ENCODE measurements around the gene KCNQ2. TPM values are rescaled to one million over a fixed set of nuclear protein-coding genes. Genes with fewer than 3 reads are reported as not detected.

Gene KCNQ2
- total RNA-seq, 1 experiment from 2014 or later = not detected

DNA sequence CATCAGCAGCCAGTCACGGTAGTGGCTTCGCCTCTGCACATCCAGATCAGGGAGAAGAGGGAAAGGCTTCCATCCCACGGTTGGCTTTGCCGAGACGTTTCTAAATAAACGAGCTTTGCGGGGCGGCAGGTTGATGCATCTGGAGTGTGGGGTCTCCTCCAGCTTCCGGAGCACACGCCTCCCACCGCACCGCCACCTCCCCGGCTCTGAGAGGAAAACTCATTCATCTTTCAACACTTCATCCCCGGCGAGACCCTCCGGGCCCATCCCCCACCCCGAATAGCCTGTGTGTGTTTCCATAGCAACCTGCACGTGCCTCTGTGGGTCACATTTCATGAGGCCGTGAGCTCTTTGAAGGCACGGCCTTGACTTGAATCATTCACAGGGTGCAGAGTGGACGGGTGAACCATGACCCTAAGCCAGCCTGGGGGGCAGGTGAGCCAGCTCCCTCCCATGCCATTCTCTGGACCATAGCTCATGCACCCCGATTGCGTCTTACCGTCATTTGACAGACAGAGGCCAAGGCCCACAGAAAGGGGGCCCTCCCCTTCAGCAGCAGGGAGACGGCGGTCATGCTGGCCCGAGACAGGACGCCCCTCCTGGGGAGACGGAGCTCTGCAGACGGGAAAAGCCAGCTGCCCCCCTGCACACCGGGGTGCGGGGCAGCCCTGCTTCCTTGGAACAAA lies 95.1 kb downstream of the KCNQ2 start:
- no peaks in the 10 kb centered on the region for H3K4me1 ChIP-seq
- no peaks in the 10 kb centered on the region for H3K36me3 ChIP-seq
- H3K4me3 ChIP-seq = no peak overlapping the region
- H3K27me3 ChIP-seq = peaks cover 52% of the 10 kb centered on the region
- H3K27ac ChIP-seq = no peak overlapping the region
- no peak for DNase-seq
- no peaks in the 10 kb centered on the region for H3K9me3 ChIP-seq (replicated peaks)

DNA sequence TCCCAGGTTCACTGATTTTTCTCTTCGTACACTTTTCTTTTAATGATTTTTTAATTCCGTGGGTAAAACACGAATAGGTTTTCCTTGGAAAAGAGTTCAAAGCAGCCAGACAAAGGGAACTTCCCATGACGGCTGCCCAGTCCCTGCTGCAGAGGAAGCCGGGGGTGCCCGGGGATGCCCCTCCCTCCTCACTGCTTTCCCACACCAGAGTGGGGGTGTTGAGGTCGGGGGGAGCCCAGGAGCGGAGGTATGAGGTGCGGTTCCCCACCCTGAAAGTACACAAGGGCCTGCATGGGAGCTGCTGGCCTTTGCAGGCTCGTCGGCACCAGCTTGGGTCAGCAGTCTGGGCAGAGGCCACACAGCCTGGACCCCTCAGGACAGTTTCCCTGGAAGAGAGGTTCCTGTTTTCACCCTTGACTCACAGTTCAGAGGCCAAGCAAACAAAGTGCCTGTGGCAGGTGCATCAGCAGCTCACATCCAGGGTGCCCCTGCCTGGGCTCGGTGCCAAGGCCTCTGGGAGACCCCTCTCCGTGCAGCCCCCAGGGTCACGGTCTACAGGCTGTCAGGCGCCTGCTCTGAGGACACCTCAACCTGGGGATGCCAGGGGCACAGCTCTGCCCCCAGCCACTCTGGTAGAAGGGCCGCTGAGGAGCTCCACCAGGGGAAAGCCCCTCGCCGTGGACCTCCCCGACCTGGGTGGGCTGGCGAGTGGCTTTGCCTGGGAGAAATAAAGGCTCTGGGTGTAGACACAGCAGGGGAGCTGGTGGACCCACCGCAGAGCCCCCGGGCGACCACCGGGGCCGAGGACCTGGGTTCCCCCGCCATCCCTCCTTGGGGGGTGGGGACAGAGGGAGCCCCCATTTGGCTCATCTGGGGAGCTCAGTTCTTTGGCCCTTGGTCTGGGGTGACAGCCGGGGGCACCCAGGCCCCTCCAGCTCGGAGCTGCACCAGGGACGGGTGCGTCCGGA lies 95.9 kb downstream of the KCNQ2 start:
- Histone ChIP-seq H3K4me1 (no peaks in the 10 kb centered on the region), H3K27me3 (peaks cover 55% of the 10 kb centered on the region), H3K9me3 (replicated peaks) (no peaks in the 10 kb centered on the region), H3K27ac (no peak overlapping the region), H3K4me3 (no peak overlapping the region), H3K36me3 (no peaks in the 10 kb centered on the region)
- no peak for DNase-seq

DNA sequence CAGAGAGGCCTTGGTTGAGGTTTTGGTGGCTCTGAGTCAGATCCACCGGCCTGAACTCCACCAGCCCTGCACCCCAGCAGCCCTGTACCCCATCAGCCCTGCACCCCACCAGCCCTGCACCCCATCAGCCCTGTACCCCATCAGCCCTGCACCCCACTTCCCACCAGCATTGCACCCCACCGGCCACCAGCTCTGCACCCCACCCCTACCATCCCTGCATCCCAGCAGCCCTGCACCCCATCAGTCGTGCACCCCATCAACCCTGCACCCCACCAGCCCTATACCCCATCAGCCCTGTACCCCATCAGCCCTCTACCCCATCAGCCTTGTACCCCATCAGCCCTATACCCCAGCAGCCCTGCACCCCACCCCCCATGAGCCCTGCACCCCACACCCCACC lies 97.0 kb downstream of the KCNQ2 start:
- Histone ChIP-seq H3K9me3 (replicated peaks) (no peaks in the 10 kb centered on the region), H3K36me3 (no peaks in the 10 kb centered on the region), H3K27me3 (peaks cover 64% of the 10 kb centered on the region), H3K4me3 (no peak overlapping the region), H3K27ac (no peak overlapping the region), H3K4me1 (no peaks in the 10 kb centered on the region)
- no peak for DNase-seq

DNA sequence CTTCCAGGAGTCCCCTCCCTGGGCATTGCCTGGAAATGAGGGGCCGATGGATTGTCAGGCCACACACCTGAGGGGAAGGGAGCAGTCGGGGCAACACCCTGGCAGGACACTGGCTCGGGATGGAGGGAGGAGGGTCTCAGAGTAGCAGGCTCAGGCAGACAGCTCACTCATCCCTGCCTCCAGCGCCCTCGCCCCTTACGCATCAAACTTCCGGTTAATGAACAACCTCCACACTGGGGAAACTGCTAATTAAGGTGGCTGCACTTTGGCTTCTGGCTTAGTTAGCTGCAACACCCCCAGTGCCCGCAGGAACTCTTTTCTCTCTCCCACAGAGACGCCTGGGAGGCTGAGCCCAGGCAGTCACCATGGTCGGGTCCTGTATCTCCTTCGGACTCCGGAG lies 98.0 kb downstream of the KCNQ2 start:
- no peaks in the 10 kb centered on the region for H3K36me3 ChIP-seq
- H3K9me3 ChIP-seq (replicated peaks) = no peaks in the 10 kb centered on the region
- peaks cover 74% of the 10 kb centered on the region for H3K27me3 ChIP-seq
- no peaks in the 10 kb centered on the region for H3K4me1 ChIP-seq
- H3K27ac ChIP-seq = no peak overlapping the region
- no peak overlapping the region for H3K4me3 ChIP-seq
- DNase-seq = no peak

DNA sequence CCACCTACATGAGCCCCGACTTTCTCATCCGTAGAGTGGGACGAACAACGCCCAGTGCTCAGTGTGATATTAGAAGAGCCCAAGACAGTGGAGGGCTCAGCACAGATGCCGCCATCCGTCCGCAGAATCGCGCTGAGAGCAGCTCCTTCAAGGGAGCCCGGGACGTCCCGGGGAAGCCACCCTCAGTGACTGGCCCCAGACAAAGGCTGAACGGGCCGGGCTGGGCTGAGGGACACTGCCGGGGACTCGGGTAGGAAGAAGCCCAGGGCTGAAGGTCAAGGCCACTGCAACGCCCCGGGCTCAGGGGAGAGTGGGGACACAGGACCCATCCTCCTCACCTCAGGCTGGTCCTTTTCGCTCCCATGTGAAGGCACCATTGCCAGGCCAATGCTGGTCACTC lies 98.5 kb downstream of the KCNQ2 start:
- Histone ChIP-seq H3K27ac (no peak overlapping the region), H3K9me3 (replicated peaks) (no peaks in the 10 kb centered on the region), H3K4me1 (no peaks in the 10 kb centered on the region), H3K27me3 (peaks cover 79% of the 10 kb centered on the region), H3K4me3 (no peak overlapping the region), H3K36me3 (no peaks in the 10 kb centered on the region)
- no peak for DNase-seq

DNA sequence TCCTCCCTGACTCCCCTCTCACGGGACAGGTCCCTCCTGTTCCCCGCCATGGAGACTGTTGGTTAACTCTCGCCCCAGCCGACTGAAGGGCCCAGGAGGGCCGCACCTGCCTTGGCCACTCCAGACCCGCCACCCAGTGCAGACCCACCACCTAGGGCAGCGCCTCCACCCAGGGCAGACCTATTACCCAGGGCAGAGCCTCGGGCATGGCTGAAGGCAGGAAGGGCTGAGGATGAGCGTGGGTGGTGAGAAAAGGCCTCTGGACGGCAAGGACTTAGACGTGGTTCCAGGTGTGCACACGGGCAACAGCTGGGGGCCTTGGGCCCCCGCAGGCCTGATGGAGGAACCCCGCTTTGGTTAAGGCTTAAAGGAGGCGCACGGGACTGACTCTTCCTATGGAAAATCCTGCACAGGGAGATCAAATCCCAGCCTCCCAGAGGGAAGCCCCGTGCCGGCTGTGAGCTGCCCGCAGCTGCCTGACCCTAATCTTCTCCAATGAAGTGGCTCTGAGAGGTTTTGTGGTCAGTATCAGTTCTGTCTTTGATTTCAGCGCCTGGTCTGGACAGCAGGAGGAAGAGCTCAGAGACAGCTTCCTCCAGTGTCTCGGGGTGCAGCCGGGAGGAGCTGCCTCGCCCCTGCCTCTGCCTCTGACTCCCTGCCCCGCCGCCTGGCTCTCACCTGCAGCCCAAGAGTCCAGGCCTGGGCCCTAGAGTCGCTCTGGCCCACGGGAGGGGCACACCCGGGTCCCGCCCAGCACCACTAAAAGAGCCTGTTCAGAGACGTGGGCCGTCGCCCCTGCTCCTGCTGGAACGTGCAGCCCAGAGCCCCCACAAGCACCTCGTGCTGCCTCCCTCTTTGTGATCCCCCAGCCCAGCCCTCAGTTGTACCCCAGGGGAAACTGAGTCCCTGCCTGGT lies 99.2 kb downstream of the KCNQ2 start:
- Histone ChIP-seq H3K9me3 (replicated peaks) (no peaks in the 10 kb centered on the region), H3K36me3 (no peaks in the 10 kb centered on the region), H3K27ac (no peak overlapping the region), H3K4me3 (no peak overlapping the region), H3K4me1 (no peaks in the 10 kb centered on the region), H3K27me3 (peaks cover 84% of the 10 kb centered on the region)
- DNase-seq = peak in 1 of 2 experiments; percentile 60

DNA sequence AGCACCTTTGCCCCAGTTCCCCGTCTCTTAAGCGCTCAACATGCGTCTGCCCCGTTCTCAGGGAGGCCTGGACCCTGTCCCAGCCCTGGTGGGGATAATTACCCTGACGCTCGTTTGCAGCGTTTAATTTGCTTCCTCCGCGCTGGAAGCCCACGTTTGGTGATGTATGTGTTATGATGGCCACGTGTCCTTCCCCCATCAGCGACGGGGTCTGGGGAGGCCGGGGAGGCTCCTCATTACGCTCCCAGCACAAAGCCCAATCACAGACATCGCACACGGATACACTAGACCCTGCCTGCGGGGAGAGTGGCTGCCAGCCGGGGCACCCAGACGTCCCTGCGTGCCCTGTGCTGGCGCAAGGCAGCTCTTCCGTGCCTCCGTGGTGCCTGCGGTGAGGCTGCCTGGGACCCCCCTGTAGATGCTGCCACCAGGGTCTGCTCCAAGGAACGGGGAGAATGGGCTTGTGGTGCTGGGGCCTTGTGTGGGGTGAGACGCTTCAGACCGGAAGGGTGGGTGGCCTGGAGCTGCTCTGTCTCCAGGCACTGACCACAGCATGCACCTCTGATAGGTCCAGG lies 101.1 kb downstream of the KCNQ2 start:
- H3K36me3 ChIP-seq = no peaks in the 10 kb centered on the region
- no peaks in the 10 kb centered on the region for H3K9me3 ChIP-seq (replicated peaks)
- no peak overlapping the region for H3K27ac ChIP-seq
- no peak for DNase-seq
- no peak overlapping the region for H3K4me3 ChIP-seq
- no peaks in the 10 kb centered on the region for H3K4me1 ChIP-seq
- H3K27me3 ChIP-seq = peaks cover 84% of the 10 kb centered on the region

DNA sequence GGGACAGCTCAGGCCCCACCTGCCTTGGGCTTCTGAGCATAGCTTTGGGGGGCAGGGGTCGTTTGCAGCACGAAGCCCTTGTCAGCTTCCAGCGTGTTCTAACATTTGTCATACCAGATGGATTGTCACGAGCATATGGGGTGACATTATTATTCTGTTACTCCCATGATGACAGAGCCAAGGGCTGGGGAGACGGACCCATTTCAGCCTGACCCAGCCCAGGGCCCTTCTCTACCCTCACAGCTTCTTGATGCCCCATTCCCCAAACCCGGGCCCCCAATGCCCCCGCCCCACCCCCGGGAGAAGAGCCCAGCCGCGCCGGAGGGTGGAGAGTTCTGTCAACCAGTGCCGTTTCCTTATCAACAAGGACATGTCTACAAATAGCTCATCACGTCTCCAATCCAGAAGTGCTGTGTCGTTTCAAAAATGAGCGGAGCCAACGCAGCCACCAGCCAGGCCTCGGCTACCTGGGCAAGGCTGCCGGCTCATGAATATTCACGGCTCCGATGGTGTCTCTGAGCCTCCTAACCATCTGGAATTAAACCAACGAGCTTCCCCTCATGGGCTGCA lies 101.8 kb downstream of the KCNQ2 start:
- DNase-seq = no peak
- H3K4me1 ChIP-seq = no peaks in the 10 kb centered on the region
- no peaks in the 10 kb centered on the region for H3K36me3 ChIP-seq
- no peaks in the 10 kb centered on the region for H3K9me3 ChIP-seq (replicated peaks)
- peaks cover 86% of the 10 kb centered on the region for H3K27me3 ChIP-seq
- no peak overlapping the region for H3K27ac ChIP-seq
- no peak overlapping the region for H3K4me3 ChIP-seq

DNA sequence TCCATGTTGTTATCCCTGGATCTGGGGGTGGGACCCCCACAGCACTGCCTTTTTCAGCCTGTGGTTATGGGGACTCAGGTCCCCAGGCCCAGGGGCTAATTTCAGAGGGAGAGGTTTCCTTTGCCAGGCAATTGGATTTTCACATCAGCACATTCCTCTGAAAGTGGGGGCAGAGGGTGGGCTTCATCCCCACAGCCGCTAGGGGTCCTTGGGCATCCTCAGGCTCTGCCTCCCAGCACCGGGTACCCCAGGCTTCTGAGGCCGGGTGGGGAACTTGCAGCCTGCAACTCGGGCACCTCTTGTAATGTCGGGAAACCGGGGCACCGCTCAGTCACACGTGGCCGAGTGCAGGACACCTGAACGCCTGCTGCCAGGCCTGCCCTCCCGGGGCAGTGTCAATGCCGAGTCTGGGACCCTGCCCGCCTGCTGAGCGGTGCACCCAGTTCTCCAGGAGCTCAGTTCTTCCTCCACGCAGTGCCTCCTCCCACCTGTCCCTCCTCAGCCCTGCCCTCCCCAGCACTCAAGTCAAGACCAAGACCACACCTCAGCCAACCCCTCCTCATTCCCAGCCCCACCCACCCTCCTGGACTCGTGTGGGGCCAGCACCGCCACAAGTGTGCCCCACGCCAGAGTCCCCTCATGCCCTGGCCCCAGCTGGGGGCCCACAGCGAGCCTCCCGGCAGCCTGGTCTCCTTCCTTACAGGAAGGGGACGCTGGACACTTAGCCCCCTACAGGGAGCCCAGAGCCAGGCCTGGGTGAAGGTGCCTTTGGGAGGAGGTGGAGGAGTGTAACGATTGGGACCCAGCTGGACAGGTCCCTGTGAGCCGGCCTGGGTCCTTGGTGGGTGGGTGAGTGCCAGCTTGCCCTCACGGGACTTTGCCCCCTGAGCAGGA lies 102.5 kb downstream of the KCNQ2 start:
- peaks cover 90% of the 10 kb centered on the region for H3K27me3 ChIP-seq
- no peak for DNase-seq
- no peaks in the 10 kb centered on the region for H3K36me3 ChIP-seq
- H3K4me3 ChIP-seq = no peak overlapping the region
- no peaks in the 10 kb centered on the region for H3K4me1 ChIP-seq
- H3K27ac ChIP-seq = no peak overlapping the region
- no peaks in the 10 kb centered on the region for H3K9me3 ChIP-seq (replicated peaks)

DNA sequence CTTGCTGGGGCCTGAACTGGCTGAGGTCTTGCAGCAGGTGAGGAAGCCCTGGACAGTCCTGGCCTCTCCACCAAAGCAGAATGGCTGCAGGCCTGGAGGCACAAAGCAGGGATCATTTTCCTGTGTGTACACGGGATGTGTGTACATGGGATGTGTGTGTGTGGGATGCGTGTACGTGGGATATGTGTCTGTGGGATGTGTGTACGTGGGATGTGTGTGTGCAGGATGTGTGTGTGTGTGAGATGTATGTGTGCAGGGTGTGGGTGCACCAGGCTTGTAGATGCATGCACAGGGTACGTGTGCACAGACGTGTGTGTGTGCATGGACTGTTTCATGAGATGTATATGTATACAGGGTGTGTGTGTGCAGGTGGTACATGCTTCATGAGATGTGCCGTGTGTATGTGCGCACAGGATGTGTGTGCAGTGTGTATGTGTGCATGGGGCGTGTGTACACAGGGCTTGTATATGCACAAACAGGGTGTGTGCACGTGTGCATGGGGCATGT lies 103.4 kb downstream of the KCNQ2 start:
- Histone ChIP-seq H3K4me3 (no peak overlapping the region), H3K9me3 (replicated peaks) (no peaks in the 10 kb centered on the region), H3K4me1 (no peaks in the 10 kb centered on the region), H3K27ac (no peak overlapping the region), H3K27me3 (peaks cover 88% of the 10 kb centered on the region), H3K36me3 (no peaks in the 10 kb centered on the region)
- no peak for DNase-seq

DNA sequence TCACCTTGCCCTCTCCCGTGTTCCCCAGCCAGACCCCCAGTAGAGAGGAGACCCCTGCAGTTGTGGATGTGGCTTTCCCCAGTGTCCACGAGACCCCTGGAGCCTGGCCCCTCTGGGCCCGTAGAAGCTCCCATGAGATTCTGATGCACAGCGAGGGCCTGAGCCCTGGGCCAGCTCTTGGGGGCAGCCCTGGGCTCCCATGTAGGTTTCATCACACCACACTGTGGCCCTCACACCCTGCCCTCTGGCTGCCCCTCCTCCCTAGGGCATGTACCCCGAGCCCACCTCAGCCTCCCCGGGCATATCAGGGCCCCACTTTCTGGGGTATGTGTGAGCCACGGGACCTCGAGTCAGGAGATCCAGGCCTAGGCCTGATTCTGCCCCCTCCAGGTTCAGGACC lies 104.3 kb downstream of the KCNQ2 start:
- Histone ChIP-seq H3K27me3 (peaks cover 88% of the 10 kb centered on the region), H3K4me1 (no peaks in the 10 kb centered on the region), H3K36me3 (no peaks in the 10 kb centered on the region), H3K27ac (no peak overlapping the region), H3K9me3 (replicated peaks) (no peaks in the 10 kb centered on the region), H3K4me3 (no peak overlapping the region)
- no peak for DNase-seq

DNA sequence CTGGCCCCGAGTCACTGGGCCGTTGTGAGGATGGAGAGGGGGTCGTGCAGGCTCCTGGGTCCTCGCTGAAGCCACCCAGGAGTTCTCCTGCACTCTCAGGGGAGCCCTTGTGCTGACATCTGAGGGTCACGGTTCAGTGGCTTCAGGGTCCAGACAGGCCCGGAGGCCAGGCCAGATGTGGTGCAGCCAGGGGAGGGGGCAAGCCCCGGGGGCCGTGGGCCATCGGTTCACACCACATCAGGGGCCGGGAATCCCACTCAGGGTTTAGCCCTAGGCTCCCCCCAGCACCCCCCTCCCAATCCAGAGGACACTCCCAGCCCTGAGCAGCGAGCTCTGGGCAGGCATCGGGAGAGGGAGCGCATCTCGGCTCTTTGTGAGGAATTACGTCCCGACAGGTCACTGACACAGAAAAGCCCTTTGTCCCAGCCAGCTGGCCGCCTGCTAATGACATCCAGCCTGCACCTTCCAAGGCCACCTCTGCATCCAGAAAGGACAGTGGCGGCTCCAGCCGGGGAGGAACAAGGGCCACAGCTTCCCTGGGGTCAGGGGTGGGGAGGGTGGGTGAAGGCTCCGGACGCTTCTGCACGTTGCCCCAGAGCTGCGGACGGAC lies 104.9 kb downstream of the KCNQ2 start:
- Histone ChIP-seq H3K27ac (no peak overlapping the region), H3K4me3 (no peak overlapping the region), H3K9me3 (replicated peaks) (no peaks in the 10 kb centered on the region), H3K27me3 (peaks cover 87% of the 10 kb centered on the region), H3K4me1 (no peaks in the 10 kb centered on the region), H3K36me3 (no peaks in the 10 kb centered on the region)
- no peak for DNase-seq

All from SJCRH30 (cell line).